Activated T-cell treated with anti-CD3 and anti-CD28 coated beads, Interleukin-2, amount 50 U/mL, for 48 hours (primary cell): ENCODE data around the gene CLCN3.
A peak's percentile ranks its signal among the peaks of the same experiment; 100 is the strongest.
"Not testable (repeated sequence)": the region's sequence is repeated elsewhere in the genome, so short reads cannot be mapped to it uniquely, and the experiment has no call there.

Experiments used
- DNase-seq, 2 experiments: peaks; one replicate each; pipeline ENCODE4 v3.0.0-alpha.2; 2020

CLCN3 gene

DNA sequence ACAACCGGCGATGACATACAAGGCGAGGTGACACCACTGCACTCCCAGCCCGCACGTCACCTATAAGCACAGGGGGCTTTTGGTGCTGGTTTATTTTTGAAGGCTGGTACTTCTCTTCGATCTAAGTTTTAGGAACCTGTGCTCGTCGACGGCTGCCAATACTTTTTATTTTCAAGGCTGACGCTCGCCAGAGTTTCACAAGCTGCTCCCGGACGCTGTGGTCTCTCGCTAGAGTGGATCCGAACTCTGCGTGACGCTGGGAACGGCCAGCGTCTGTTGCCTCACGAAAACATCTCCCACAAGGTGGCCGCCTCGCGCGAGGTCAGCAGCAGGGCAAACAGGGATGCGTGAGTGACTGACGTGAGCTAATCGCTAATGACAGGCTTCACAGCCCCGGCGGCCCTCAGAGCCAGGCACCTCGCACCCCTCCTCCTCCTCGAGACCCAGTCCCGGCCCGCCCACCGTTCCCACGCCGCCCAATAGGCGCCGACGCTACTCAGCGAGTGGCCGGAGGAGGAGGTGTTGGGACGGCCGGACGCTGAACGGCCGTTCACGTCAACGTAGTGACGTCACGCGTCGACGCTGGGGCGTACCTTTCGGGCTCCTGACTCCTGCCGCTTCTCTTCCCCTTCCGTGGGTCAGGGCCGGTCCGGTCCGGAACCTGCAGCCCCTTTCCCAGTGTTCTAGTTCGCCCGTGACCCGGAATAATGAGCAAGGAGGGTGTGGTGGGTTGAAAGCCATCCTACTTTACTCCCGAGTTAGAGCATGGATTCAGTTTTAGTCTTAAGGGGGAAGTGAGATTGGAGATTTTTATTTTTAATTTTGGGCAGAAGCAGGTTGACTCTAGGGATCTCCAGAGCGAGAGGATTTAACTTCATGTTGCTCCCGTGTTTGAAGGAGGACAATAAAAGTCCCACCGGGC lies at the start of gene CLCN3:
TSS of gene CLCN3 (plus strand) at position 621 of the 922 bp plus-strand sequence. CDS start 15,351 bp downstream, outside the sequence.
- peak; percentile 93 to 95 for DNase-seq

DNA sequence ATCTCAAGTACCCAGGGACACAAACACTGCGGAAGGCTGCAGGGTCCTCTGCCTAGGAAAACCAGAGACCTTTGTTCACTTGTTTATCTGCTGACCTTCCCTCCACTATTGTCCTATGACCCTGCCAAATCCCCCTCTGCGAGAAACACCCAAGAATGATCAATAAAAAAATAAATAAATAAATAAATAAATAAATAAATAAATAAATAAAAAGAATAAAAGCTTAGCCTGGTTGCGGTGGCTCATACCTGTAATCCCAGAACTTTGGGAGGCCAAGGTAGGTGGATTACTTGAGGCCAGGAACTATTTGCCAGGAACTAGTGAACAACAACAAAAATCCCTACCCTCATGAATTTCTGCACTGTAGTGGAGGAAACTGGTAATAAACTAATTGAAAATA lies 49.4 kb upstream of the CLCN3 start:
- DNase-seq, result not testable (repeated sequence)

DNA sequence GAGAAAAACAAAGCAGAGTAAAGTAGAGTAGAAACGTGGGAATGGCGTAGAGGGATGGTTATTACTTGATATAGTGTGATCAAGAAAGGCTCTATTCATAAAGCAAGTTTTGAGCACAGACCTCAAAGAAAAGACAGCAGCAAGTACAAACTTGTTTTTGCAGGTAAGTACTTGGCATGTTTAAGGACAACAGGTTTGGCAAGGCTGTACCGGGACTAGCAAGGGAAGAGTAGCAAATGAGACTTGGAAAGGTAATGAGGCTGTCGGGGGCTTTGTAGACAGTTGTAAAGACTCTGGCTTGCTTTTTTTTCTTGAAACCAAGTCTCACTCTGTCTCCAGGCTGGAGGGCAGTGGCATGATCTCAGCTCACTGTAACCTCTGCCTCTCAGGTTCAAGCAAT lies 48.9 kb upstream of the CLCN3 start:
- DNase-seq, result no peak

DNA sequence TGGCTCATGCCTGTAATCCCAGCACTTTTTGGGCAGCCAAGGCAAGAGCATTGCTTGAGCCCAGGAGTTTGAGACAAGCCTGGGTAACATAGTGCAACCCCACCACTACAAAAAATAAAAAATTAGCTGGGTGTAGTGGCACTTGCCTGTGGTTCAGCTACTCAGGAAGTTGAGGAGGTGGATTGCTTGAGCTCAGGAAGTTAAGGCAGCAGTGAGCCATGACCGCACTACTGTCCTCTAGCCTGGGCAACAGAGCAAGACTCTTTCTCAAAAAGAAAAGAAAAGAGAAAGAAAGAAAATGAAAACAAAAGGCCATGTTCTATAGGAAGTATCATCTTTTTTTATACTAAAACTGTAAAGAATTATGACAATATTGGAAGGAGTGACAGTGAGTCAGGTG lies 46.5 kb upstream of the CLCN3 start:
- no peak for DNase-seq

DNA sequence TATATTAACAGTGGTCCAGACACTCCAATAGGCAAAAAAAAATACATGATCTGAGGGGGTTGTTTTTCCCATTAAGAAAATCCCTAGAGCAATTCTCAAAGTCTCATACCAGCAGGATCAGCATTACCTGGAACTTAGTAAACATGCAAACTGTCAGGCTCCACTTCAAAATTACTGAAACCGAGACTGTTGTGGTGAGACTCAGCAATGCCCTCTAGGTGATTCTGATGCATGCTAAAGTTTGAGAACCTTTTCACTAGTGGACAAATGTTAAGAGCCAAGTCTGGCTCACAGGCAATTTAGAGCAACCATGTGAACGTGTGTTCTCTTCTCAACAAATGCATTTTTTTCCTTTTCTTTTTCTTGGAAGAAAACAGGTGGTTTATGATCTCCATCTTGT lies 38.2 kb upstream of the CLCN3 start:
- DNase-seq, result no peak

DNA sequence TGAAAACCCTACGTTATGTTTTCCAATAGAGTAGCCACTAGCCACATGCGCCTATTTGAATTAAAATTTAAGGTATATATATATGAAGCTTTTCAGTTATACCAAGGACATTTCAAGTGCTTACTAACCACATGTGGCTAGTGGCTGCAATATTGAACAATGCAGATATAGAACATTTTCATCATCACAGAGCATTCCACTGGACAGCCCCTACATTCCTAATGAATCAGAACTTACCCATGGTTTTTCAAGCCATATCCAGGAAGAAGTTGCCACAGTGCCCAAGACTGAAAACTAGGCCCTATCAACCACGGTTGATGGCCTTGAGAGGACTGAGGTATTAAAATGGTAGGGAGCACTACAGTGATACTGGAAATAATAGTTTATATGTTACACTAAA lies 37.7 kb upstream of the CLCN3 start:
- no peak for DNase-seq

DNA sequence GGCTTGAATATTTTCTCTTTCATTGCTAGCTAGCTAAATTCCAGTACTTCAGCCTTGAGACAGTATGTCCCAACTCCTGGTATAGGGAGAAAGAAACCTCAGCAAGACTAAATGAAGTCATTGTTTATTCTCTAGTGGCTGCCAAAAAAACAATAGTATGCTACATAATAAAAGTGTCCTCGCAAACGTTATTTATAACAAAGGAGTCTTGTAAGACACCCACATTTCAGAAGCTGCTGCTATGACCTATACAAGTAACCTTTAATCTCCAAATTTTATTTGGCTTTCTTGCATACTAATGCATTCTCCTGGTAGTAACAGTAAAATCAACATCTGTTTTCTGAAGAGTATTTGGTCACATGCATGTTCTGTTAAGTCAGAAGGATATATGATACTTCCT lies 36.8 kb upstream of the CLCN3 start:
- no peak for DNase-seq

DNA sequence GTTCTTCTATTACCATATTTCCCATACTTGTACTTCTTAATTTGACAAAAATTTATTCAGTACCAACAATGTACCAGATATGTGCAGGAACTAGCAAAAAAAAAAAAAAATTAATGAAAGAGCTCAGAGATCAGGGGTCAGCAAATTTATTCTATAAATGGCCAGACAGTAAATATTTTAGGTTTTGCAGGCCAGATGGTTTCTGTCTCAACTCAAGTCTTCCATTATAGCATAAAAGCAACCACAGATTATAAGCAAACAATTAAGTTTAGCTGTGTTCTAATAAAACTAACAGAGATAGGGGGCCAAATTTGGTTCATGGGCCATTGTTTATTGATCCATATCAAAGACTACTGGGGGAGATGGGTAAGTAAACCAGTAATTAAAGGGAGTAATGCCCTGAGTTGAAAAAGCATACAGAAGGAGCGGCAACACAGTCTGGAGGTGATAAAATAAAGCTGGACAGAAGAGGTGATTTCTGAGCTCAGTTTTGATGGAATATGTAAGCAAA lies 27.3 kb upstream of the CLCN3 start:
- DNase-seq, result no peak

DNA sequence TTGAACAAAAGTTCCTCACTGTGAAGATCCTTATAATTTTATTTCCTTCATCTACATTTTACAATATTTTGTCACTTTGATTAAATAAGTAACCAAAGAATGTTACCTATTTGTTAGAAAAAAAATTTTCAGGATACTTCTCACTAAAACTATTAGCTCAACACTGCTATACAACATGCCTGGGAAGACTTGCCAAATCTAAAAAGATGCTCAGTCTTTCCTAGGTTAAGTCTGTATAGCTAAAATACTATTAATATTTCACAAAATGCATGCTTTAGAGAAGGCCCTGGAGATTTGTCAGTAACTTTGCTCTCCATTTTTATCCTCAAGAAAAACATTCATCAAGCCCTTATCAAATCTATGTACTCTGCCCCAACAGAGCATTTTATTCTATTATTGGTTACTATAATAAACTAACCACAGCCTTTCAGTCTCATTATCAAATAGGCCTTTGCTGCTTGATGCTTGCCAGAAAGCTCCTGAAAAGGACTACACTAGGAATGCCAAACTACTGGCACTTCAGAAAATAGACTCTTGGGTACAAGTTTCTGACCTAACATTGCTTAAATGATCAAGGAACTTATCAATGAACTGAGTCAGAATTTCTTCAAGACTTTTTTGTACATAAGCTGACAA lies 25.7 kb upstream of the CLCN3 start:
- no peak for DNase-seq

DNA sequence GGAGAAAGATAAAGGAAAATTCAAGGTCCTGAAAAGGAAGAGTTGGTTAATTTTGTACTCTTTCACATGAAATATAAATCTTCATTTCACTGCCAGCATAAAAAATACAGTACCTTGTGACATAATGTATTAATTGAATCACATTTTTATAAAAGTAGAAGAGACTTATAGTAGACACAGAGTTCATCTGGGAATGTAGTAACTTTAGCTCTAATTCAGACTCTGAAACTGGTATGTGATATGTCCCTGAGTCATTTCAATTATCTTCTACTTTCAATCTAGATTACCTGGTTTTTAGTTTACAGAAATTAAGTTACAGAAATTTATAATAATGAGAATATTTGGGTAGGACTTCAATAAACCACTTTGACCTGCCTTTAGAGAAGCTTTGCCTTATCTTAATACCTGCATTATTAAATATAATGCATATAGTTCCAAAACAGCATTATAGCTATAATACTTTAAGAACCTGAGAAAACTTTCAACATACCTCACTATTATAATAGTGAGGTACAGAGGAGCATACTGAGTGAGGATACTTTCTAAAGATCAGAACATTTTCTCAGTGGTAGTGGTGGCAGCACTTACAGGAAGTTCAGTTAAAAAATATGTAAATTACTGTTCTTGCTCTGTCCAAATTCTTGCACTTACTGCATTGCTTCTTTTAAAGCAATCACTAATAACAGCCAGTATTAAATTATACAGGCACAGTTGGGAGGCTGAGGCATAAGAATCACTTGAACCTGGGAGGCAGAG lies 19.2 kb upstream of the CLCN3 start:
- DNase-seq, result no peak

DNA sequence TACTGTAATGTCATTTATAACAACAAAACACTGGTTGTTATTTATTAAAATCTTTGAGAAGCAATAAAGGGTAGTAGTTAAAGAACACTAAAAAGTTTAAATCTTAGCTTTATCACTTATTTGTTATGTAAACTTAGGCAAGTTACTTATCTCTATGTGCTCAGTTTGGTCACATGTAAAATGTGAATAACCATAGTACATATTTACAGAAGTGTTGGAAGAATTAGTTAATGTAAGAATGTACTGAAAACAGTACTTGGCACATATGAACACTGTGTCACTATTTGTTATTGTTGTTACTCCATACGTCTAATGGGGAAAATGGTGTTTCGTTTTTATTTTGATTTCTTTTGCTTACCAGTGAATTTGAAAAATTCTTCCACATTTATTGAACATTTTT lies 17.1 kb upstream of the CLCN3 start:
- no peak for DNase-seq

DNA sequence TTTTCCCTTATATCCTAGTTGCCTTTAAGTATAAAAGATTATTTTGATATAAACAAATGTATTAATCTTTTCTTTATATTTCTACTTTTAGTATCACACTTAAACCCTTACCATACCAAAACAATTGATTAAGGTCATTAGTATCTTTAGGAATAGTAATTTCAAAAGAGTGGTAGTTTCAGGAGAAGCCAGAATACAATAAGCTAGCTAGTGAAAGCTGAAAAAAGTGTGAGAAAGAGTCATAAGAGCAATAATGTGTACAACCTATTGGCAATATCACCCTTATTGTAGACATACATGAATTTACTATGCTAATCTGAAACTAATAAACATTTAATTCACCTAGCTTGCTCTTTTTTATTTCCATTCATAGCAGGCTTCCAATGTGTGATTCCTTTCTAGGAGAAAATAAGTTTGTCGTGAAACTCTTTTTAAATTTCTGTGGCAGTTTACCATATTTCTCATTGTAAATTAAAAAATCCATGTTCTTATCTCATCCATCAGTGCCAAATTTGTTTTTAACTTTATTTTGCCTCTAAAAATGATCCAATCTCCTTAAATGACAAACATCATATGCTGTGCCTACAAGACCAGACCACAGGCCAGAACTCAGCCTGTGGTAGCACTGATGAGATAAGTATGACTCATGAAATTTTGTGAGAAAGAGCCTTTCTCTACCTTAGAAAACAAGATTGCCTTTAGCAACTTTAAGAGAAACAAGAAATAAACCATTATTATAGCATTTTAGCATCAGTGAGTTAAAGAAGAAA lies 16.1 kb upstream of the CLCN3 start:
- no peak for DNase-seq

DNA sequence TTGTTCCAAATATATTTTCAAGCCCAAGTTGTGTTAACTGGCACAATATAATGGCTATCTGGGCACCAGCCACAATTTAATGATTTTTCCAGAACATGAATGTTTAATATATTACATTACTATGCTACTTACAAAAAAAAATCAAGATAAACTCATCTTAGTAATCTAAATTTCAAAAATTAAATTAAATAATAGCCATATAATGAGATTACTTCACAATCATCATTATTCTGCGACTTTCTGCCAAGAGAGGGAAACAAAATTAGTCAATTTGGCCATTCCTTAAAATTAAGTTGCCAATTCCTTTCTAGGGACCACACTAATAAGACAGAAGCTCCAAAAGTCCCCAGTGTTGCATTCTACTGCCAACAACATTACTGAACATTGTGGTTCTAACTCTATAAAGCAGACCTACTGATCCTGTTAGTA lies 15.5 kb upstream of the CLCN3 start:
- no peak for DNase-seq

DNA sequence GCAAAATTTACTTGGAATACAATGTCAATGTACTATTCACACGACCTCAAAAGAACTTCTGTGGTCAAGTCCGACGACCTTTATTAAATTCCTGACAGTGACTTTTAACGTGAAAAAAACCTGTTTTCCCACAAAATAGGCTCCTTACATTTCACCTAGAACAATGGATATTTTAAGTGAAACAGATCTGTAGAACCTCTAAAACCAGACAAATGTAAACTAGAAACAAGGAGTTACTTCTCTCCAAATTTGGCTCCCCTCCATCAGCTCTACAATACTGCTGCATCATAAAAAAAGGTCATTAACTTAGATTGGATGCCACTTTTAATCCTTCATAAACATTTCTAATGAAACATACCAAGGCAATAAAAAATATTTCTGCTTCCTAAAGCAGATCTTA lies 9.2 kb upstream of the CLCN3 start:
- DNase-seq, result no peak

DNA sequence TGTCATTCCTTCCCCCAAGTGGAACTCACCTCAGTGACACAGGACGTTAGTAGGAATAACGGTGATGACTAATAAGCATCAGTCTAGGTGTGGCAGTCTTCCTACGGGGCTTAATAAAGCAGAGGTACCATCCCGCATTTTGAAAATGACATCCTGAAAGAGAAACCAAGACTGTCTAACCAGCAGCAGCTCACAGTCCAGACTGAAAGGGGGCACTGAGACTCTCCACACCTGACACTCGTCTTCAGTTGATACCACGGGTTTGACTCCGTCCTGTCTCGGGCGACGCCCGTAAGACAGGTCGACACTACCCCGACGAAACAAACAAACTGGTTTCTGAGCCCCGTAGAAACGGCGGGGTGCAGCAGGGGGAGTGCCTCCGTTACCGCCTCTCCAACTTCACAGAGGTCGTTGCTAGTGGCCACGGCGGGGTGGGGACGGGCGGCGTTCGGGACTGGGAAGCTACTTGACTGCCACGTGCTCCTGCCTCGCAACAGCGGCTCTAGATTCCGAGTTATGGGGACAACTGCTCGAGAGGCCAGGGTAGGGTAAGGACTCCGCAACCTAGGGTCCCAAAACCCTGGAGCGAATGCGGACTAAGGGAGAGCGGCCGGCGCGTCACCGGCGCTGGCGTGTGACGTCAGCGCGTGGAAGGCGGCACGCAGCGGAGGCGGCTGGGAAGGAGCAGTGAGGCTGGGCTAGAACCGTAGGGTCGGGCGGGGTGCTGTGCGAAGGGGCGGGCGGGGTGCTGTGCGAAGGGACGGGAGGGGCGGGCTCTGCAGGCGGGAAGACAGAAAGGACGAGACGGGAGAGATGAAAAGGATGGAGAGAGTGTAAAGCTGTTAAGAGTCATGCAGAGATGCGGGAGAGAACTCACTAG lies 8.1 kb upstream of the CLCN3 start, which contains the start of gene NEK1:
TSS of gene NEK1 (minus strand) at position 593 of the 880 bp plus-strand sequence. CDS start 9,953 bp downstream, outside the sequence.
- peak; percentile 88 to 91 for DNase-seq

DNA sequence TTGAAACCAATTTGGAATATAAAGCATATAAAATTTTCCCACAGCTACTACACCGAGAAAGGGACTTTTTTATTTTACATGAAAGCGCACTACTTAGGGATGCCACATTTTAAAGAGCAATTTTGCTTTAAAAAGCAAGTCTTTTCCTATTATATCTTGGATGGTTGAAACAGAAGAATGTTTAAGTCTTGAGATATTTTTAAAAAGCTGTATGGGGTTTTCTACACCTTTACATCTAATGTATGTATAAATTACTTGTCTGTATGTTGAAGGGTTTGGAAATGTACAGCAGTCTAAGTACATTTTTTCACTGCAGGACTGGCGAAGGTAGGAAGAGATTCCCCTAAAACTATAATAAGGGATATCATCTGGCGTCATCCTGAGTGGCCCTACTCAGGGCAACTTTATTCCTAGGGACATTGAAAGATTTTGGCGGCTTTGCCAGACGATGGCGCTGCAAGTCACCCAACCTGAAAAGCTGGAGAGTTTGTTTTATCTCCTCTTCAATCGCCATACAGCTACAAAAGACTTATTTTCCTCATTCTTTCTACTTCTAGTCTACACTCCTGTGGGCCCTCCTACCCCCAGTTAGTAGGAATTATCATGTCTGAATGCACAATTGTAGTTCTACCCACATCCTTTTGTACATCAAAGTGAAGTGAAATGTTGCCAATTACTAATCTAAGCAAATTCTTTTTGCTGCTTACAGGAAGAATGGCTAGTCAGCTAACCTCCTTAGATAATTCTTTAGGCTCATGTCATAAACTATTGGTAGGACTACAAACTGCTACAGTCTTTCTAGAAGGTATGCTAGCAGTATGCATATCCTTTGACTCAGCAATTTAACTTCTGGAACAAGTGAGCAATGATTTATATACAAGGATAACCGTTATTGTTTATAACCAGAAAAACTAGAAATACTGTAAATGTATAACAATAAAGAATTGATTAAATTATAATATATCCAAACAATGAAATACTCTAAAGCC lies 7.2 kb upstream of the CLCN3 start:
- DNase-seq, result peak; percentile 77 to 81

DNA sequence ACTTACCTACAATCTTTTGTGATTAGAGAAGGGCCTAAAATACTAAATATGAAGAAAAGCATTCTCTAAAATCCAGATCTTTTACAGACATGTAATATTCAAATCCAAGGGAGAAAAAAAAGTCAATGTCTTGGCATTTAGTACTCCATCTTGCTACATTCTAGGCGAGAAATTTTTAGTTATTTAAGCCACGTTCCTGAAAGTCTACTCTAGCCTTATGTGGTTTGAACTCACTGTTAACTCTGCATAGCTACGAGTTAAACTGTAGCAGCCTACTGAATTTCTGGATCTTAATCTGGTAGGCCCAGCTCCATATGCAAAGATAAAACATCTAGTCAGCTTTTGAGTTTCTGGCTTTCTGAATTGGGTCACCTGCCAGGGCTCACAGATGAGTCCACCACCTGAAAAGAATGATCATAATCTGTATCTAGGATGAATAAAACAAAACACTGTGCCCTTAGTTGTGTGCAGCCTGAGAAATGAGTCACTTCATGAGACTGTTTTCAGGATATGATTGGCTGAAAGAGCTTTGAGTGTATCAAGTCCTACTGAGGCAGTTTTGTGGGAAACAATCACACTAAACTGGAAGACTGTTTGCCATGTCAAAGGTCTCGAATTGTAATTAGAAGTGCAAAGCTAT lies 4.8 kb upstream of the CLCN3 start:
- peak in 1 of 2 experiments; percentile 40 for DNase-seq

DNA sequence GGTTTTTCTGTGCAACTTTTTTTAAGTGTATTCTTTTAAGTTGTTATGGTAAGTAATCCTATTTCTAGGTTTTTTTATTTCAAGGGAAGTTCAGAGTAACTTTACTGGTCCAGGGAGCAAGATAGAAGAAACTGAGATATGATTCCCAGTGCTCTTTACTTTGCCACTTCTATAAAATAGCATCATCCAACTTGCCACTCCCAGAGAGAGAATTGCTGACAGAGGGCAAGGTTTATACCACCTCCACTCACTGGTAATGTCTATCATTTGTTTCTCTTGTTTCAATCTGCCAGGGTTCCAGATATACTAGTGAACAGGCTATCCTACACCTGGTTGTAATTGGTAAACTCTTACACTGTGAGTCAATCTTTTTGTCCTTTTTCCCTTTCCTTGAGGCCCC lies 3.5 kb upstream of the CLCN3 start:
- no peak for DNase-seq

DNA sequence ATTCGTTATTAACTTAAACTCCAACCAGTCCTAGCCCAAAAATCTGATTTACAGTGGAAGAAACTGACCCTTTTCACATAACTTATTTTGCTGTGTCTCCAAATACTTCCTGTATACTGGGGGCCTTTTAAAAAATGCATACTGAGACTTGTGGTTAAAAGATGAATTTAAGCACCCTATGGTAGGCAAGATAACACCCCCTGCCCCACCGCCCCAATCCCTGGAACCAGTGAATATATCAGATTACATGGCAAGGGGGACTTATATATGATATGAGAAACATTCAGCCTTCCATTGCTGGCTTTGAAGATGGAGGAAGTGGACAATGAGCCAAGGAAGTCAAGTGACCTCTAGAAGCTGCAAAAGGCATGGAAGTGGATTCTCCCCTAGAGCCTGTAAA lies 3.1 kb upstream of the CLCN3 start:
- no peak for DNase-seq
